ENCODE data around the gene GRK3. TPM values are rescaled to one million over a fixed set of nuclear protein-coding genes. Genes with fewer than 3 reads are reported as not detected.

The GRK3 gene
- total and polyA plus RNA-seq, 10 of the 15 experiments (the other 5 are each of a cell fraction or from before 2014, with no cell fraction given) = 3.1 to 35.1 (median 14.7) TPM

- 0 out of 2 replicates have a peak, but pooled peaks have one; percentile 54 for TF ChIP-seq RCOR1 (conservative IDR thresholded peaks at IDR 0.05; ENCODE audit: low read depth, low read length)
- TF ChIP-seq BMI1 (IDR thresholded peaks at IDR 0.05; ENCODE audit: borderline replicate concordance) = no peak
- no peak for TF ChIP-seq CEBPB (IDR thresholded peaks at IDR 0.05; ENCODE audit: borderline replicate concordance in 1 of 2, low read depth in 2 of 2, low read length in 2 of 2)
- TF ChIP-seq SMC3 (IDR thresholded peaks at IDR 0.05; ENCODE audit: borderline replicate concordance, low read length) = no peak
- TF ChIP-seq YBX1 (IDR thresholded peaks at IDR 0.05) = no peak
- no peak for TF ChIP-seq PAX8 (IDR thresholded peaks at IDR 0.05)
- no peak for TF ChIP-seq FOS (IDR thresholded peaks at IDR 0.05; ENCODE audit: borderline replicate concordance, extremely low read depth, insufficient read length)
- TF ChIP-seq SMAD1 (IDR thresholded peaks at IDR 0.05; ENCODE audit: low read depth, partially characterized antibody) = no peak
- no peak; the same call in 1 of the 2 replicates for TF ChIP-seq PAX5 (IDR thresholded peaks at IDR 0.05; ENCODE audit: borderline replicate concordance, low read depth, low read length)
- no peak for TF ChIP-seq ZNF24 (IDR thresholded peaks at IDR 0.05)
- no peak for TF ChIP-seq NR2C1 (IDR thresholded peaks at IDR 0.05)
- no peak for TF ChIP-seq CTCF (IDR thresholded peaks at IDR 0.05 in 2 of 3, conservative IDR thresholded peaks at IDR 0.05 in 1 of 3; ENCODE audit: control insufficient read depth in 2 of 3, extremely low read depth in 1 of 3, insufficient read depth in 1 of 3, low read depth in 3 of 3, low read length in 3 of 3)
- no peak for TF ChIP-seq GATAD2B (conservative IDR thresholded peaks at IDR 0.05; ENCODE audit: low read depth)
- TF ChIP-seq NRF1 (conservative IDR thresholded peaks at IDR 0.05; ENCODE audit: low read depth, low read length) = no peak
- TF ChIP-seq MXI1 (IDR thresholded peaks at IDR 0.05; ENCODE audit: low read depth, low read length) = 0 out of 2 replicates have a peak, but pooled peaks have one; percentile 33
- no peak for TF ChIP-seq ZNF622 (IDR thresholded peaks at IDR 0.05)
- TF ChIP-seq, protein P1, sequence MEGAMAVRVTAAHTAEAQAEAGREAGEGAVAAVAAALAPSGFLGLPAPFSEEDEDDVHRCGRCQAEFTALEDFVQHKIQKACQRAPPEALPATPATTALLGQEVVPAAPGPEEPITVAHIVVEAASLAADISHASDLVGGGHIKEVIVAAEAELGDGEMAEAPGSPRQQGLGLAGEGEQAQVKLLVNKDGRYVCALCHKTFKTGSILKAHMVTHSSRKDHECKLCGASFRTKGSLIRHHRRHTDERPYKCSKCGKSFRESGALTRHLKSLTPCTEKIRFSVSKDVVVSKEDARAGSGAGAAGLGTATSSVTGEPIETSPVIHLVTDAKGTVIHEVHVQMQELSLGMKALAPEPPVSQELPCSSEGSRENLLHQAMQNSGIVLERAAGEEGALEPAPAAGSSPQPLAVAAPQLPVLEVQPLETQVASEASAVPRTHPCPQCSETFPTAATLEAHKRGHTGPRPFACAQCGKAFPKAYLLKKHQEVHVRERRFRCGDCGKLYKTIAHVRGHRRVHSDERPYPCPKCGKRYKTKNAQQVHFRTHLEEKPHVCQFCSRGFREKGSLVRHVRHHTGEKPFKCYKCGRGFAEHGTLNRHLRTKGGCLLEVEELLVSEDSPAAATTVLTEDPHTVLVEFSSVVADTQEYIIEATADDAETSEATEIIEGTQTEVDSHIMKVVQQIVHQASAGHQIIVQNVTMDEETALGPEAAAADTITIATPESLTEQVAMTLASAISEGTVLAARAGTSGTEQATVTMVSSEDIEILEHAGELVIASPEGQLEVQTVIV (IDR thresholded peaks at IDR 0.05; ENCODE audit: borderline replicate concordance, partially characterized antibody) = no peak
- no peak for TF ChIP-seq ZZZ3 (IDR thresholded peaks at IDR 0.05; ENCODE audit: control insufficient read depth, insufficient read length, low read depth)
- TF ChIP-seq USF1 (IDR thresholded peaks at IDR 0.05; ENCODE audit: borderline replicate concordance, extremely low read length, insufficient read depth, low read depth, low read length) = no peak
- TF ChIP-seq SUPT20H (IDR thresholded peaks at IDR 0.05; ENCODE audit: borderline replicate concordance, control insufficient read depth, low read depth, low read length) = no peak
- TF ChIP-seq PBX3 (IDR thresholded peaks at IDR 0.05; ENCODE audit: insufficient replicate concordance, low read depth, low read length) = no peak
- 0 out of 2 replicates have a peak, but pooled peaks have one; percentile 44 for TF ChIP-seq DPF2 (IDR thresholded peaks at IDR 0.05)
- TF ChIP-seq SMAD5 (IDR thresholded peaks at IDR 0.05; ENCODE audit: low read depth) = no peak
- TF ChIP-seq IKZF2 (IDR thresholded peaks at IDR 0.05) = peak; percentile 21 to 36; a peak in 1 of 4 replicates
Measured at GRCh38 chr22:25749420-25750169, 185.1 kb downstream of the GRK3 start (continued).

Data from GM12878 (cell line).